Activated naive CD4-positive, alpha-beta T cell treated with anti-CD3 and anti-CD28 coated beads, Interleukin-2, amount 50 U/mL, for 72 hours (primary cell): ENCODE data around the gene H1-8. TPM values are rescaled to one million over a fixed set of nuclear protein-coding genes. Genes with fewer than 3 reads are reported as not detected.
"Not testable (repeated sequence)": the region's sequence is repeated elsewhere in the genome, so short reads cannot be mapped to it uniquely, and the experiment has no call there.

Experiments used
- ATAC-seq, 2 donors: fragments of 150-1000 bp; cut with Tn5 transposase; 2 replicates each; pipeline ENCODE4 v1.10.0; 2021; ENCODE audit warnings: mild to moderate bottlenecking in 2 of 2, moderate library complexity in 2 of 2
- DNase-seq, 2 donors: peaks; one replicate each; pipeline ENCODE4 v3.0.0; 2021 to 2022; ENCODE audit warnings: low spot score in 2 of 2
- H3K27ac Mint-ChIP-seq, 2 donors: one replicate each; pipeline ENCODE4 v1.8.0; 2022; ENCODE audit warnings: mild to moderate bottlenecking in 2 of 2, mixed read lengths in 2 of 2
- H3K36me3 Mint-ChIP-seq, 2 donors: one replicate each; pipeline ENCODE4 v1.8.0; 2022; ENCODE audit warnings: mixed read lengths in 2 of 2
- H3K9me3 Mint-ChIP-seq, 2 donors: one replicate each; pipeline ENCODE4 v1.8.0; 2022; ENCODE audit warnings: mixed read lengths in 2 of 2
- total RNA-seq, 2 donors: library from RNA; stranded (reverse); gene quantifications; one replicate each; pipeline ENCODE4 v1.2.3, GENCODE V29; 2022

Gene H1-8
- total RNA-seq, 2 donors from 2014 or later, result not detected

- H3K36me3 Mint-ChIP-seq, result no peaks in the 10 kb centered on the region
- no peaks in the 10 kb centered on the region for H3K9me3 Mint-ChIP-seq
- no peak for ATAC-seq
- no peak overlapping the region for H3K27ac Mint-ChIP-seq
- DNase-seq, result no peak
These were observed 228 bp upstream of the H1-8 start for GRCh38 chr3:129542747-129543146.

DNA sequence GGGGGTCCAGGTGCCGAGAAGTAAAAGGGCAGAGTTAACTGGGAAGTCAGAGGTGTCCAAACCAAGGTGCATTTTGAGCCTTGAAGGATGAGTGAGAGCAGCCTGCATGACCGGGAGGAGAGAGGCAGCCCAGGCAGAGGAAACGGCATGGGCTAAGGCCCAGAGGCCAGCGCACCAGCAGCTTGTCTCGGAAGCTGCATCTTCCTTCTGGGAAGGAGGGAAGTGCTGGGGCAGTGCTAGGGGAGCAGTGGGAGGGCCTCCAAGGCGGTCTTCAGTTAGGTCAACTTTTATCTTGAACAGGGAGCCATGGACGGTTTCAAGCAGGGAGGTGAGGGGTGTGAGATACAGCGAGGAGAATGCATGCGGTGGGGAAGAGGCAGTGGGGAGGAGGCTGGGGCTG is 1.0 kb downstream of the H1-8 start:
- no peaks in the 10 kb centered on the region for H3K36me3 Mint-ChIP-seq
- H3K9me3 Mint-ChIP-seq, result no peaks in the 10 kb centered on the region
- peak overlapping the region in 1 of 2 donors; percentile 22 for H3K27ac Mint-ChIP-seq
- no peak for ATAC-seq
- DNase-seq, result no peak

GRCh38 chr3:129545951-129546350 is 3.0 kb downstream of the H1-8 start:
- H3K27ac Mint-ChIP-seq, H3K36me3 Mint-ChIP-seq, ATAC-seq, H3K9me3 Mint-ChIP-seq, DNase-seq: not testable (repeated sequence)

- ATAC-seq, result no peak
- H3K36me3 Mint-ChIP-seq, result no peaks in the 10 kb centered on the region
- no peaks in the 10 kb centered on the region for H3K9me3 Mint-ChIP-seq
- no peak for DNase-seq
- H3K27ac Mint-ChIP-seq, result no peak overlapping the region
These were observed 4.3 kb downstream of the H1-8 start for GRCh38 chr3:129547241-129547640.

GRCh38 chr3:129548104-129548965 is 5.4 kb downstream of the H1-8 start:
- Mint-ChIP-seq H3K36me3 (no peaks in the 10 kb centered on the region), H3K27ac (no peak overlapping the region), H3K9me3 (no peaks in the 10 kb centered on the region)
- no peak for ATAC-seq
- DNase-seq, result no peak

DNA sequence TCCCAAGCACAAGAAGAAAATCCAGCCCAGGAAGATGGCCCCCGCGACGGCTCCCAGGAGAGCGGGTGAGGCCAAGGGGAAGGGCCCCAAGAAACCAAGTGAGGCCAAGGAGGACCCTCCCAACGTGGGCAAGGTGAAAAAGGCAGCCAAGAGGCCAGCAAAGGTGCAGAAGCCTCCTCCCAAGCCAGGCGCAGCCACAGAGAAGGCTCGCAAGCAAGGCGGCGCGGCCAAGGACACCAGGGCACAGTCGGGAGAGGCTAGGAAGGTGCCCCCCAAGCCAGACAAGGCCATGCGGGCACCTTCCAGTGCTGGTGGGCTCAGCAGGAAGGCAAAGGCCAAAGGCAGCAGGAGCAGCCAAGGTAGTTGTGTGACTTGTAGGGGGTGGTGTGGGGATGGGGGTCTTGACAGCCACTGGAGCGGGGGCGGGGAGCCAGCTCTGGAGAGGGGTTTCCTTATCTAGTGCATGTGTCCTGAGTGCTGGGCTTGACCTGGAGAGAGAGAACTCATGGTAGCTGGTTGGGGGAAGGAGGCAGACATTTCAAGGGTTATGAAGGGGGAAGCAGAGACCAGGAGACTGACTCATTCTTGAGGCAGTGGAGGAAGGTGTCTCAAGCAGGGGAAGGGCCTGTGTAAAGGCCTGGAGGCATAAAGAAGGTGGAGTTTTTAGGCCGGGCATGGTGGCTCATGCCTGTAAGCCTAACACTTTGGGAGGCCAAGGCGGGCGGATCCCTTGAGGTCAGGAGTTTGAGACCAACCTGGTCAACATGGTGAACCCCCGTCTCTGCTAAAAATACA is 6.2 kb downstream of the H1-8 start:
- Mint-ChIP-seq H3K27ac (no peak overlapping the region), H3K9me3 (no peaks in the 10 kb centered on the region), H3K36me3 (no peaks in the 10 kb centered on the region)
- ATAC-seq (no peak), DNase-seq (no peak)

DNA sequence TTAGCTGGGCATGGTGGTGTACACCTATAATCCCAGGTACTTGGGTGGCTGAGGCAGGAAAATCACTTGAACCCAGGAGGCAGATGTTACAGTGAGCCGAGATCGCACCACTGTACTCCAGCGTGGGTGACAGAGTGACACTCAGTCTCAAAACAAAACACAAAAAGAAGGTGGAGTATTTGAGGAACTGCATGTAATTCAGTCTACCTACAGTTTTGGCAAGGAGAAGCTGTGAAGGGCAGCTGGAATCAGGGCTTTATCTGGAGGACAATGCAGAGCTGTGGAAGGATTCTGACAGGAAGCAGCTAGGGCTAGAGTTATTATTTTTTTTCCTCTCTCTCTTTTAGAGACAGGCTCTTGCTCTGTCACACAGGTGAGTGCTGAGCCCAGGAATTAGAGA is 6.8 kb downstream of the H1-8 start:
- ATAC-seq, result no peak
- Mint-ChIP-seq H3K27ac (no peak overlapping the region), H3K36me3 (no peaks in the 10 kb centered on the region), H3K9me3 (no peaks in the 10 kb centered on the region)
- DNase-seq, result no peak

- ATAC-seq (no peak), DNase-seq (no peak)
- H3K27ac Mint-ChIP-seq, result no peak overlapping the region
- no peaks in the 10 kb centered on the region for H3K9me3 Mint-ChIP-seq
- H3K36me3 Mint-ChIP-seq, result no peaks in the 10 kb centered on the region
These were observed 9.5 kb downstream of the H1-8 start for GRCh38 chr3:129552287-129553050.

DNA sequence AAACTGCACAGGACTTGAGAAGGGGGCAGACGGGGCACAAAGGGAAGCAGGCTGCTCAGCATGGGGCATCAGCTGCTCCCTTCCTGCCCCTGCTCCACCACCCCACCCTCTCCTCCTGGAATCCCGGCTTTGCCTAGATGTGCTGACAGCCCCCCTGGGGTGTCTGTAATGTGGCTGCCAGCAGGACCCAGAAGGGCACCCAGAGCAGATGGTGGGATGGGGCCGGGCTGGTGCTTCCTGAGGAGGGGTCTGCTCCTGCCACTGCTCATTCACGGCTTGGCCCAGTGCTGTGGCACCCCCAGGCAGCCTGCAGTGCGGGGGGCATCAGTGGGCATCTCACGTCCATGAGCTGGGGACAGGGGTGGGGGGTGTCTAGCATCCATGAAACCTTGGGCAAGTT is 10.2 kb downstream of the H1-8 start:
- Mint-ChIP-seq H3K9me3 (no peaks in the 10 kb centered on the region), H3K27ac (no peak overlapping the region), H3K36me3 (no peaks in the 10 kb centered on the region)
- ATAC-seq, result no peak
- no peak for DNase-seq

DNA sequence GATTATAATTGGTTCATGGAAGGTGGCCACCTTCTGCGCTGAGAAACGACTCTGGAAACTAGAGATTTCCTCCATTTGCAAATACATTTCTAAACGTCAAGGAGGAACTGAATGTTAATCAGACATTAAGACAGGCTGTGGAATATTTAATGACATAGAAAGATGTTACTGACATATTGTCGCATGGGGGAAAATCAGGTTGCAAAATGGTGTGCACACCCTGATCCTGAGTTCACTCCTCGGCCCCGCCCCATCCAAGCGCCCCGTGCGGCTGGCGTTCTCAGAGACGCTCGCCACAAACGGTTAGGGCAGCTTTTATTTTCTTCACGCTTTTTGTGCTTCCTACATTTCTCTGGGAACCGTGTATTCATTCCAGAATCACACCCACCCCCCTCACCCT is 10.7 kb downstream of the H1-8 start:
- Mint-ChIP-seq H3K36me3 (no peaks in the 10 kb centered on the region), H3K9me3 (no peaks in the 10 kb centered on the region)

DNA sequence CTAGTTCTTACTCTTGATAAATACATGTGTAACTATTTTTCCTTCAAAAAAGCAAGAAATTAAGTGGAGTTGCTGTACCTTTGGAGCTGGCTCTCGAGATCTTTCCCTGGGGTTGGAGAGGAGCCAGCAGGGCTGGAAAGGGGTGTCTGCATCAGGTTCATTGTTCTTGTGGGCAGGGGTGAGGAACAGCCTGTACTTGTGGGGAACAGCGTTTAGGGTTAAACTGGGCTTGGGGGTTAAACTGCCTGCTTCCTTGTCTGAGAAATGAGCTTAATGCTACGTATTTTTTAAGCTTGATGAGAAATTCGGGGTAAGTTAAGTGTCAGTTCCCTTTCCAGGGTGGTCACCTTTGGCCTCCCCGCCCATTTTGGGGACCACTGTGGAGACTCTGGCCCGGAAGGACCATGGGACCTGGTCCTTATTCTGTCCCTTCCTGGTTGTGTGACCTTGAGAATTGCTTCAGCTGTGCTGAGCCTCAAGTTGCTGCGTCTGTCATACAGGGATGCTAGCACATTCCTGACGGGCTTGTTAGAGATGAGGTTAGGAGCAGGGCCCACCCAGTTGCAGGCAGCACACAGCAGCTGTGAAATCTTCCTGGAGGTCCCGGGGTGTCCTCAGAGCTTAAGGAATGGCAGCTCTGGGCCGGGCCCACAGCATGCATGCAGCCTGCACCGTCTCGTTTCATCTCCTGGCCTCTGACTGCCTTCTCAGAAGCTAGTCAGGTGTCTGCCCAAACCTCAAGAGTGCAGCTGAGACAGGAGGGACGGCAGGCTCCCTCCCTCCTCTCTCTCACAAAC is 11.6 kb downstream of the H1-8 start:
- H3K27ac Mint-ChIP-seq, result no peak overlapping the region
- no peaks in the 10 kb centered on the region for H3K9me3 Mint-ChIP-seq
- H3K36me3 Mint-ChIP-seq, result no peaks in the 10 kb centered on the region
- ATAC-seq, result no peak
- DNase-seq, result no peak

More for the DNA sequence above, 10.7 kb downstream of the H1-8 start:
- DNase-seq (no peak), ATAC-seq (peak in 1 of 2 donors; percentile 55)
- H3K27ac Mint-ChIP-seq, result no peak overlapping the region

- no peaks in the 10 kb centered on the region for H3K9me3 Mint-ChIP-seq
- DNase-seq (no peak), ATAC-seq (no peak)
- no peaks in the 10 kb centered on the region for H3K36me3 Mint-ChIP-seq
- H3K27ac Mint-ChIP-seq, result no peak overlapping the region
These were observed 12.2 kb downstream of the H1-8 start for GRCh38 chr3:129555153-129555550.

GRCh38 chr3:129555616-129556357 is 12.8 kb downstream of the H1-8 start:
- Mint-ChIP-seq H3K9me3 (no peaks in the 10 kb centered on the region), H3K36me3 (no peaks in the 10 kb centered on the region), H3K27ac (no peak overlapping the region)
- no peak for ATAC-seq
- no peak for DNase-seq

- Mint-ChIP-seq H3K9me3 (no peaks in the 10 kb centered on the region), H3K27ac (no peak overlapping the region), H3K36me3 (no peaks in the 10 kb centered on the region)
- ATAC-seq, result no peak
- DNase-seq, result no peak
These were observed 13.4 kb downstream of the H1-8 start for GRCh38 chr3:129556358-129556695.

- ATAC-seq (no peak), DNase-seq (no peak)
- no peaks in the 10 kb centered on the region for H3K36me3 Mint-ChIP-seq
- no peak overlapping the region for H3K27ac Mint-ChIP-seq
- H3K9me3 Mint-ChIP-seq, result no peaks in the 10 kb centered on the region
These were observed 14.0 kb downstream of the H1-8 start for GRCh38 chr3:129556890-129557547.
